Measurements from ENCODE around the gene GRIA3.
"Not testable (repeated sequence)": the region's sequence is repeated elsewhere in the genome, so short reads cannot be mapped to it uniquely, and the experiment has no call there.

Gene GRIA3

GRCh38 chrX:123468481-123468880 lies 284.4 kb downstream of the GRIA3 start:
- no peak for DNase-seq (ENCODE audit: low read depth)

GRCh38 chrX:123475068-123475724 lies 291.1 kb downstream of the GRIA3 start:
- DNase-seq (ENCODE audit: low read depth): no peak

DNA sequence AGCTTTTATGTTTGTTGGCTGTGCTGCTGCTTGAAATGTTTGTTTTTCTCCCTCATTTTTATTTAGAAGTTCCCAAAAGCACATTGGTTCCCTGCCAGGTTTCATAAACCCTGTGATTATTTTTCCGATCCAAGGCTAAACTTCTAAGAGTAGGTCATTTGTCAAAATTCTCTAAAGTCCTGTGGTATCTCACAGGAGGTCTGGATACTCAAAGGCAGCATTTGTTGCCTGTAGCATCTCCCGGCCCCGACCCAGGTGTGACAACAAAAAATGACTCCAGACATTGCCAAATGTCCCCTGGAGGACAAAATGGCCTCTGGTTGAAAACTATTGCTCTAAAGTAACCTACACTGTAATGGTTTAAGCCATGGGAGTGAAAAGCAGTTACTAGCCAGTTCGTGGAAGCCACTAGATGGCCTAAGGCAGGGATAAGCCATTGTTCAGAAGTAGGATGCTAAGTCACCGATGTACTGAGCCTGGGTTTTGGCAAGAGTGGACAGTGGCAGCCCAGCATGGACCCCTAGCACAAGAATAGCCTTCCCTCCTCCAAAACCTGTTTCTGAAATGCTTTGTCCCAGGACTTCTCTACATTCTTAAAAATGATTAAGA lies 292.6 kb downstream of the GRIA3 start:
- no peak for DNase-seq (ENCODE audit: low read depth)

- DNase-seq (ENCODE audit: low read depth): no peak
These were observed 293.6 kb downstream of the GRIA3 start for GRCh38 chrX:123477673-123478072.

DNA sequence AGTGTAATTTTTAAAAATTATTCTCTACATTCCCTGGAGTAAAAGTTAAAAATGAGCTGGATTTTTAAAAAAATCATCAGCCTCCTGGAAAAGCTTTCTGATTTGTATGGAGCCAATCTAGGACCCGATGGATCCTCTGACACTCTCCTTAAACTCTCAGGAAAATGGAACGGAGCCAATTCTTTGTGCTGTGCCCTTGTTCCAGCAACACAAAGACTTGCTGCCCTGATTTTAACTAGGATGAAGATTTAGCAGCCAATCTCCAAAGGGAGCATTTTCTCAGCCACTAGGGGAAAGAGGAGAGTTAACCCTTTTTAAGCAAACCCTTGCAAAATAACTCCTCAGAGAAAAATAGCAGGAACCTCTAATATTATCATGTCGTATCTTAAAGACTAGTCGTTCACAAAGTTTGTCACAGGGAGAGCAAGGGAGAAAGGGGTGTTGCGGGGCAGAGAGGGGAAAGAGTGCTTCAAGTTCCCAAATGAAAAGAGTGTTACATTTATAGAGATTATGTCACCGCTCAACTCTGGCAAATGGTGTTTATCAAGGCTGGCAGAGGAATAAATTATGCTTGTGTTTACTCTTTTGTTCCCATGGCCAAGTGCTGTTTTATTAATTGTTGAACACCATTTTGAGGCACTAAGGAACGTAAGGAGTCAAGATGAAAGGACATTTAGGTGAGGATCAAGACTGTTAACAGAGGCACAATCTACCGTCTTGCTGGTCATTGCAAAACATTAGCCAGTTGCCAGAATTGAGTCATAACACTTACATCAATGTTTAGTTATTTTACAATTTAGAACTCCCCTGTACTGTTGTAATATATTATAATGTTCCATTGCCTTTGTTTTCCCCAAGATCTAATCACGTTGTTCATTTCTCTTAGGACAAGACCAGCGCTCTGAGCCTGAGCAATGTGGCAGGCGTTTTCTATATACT lies 298.1 kb downstream of the GRIA3 start:
- no peak for DNase-seq (ENCODE audit: low read depth)

DNA sequence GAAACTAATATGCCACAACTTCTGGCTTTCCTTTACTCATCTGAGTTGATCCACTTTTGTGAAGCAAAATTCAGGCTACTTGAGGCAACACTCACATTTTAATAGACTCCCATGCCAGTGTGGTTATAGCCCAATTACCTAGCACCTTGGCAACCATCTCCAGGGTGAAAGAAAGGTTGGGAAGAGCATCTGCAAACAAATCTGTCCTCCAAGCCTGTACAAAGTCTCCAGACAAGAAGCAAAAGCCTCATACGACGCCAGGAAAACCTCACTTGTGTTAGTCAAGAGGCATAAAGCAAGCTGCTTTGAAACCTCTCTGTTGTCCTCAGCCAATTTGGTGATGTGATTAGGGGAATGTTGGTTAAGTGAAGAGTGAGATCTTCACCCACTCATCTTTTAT lies 302.2 kb downstream of the GRIA3 start:
- DNase-seq (ENCODE audit: low read depth): no peak

- no peak for DNase-seq (ENCODE audit: low read depth)
These were observed 303.2 kb downstream of the GRIA3 start for GRCh38 chrX:123487236-123487635.

DNA sequence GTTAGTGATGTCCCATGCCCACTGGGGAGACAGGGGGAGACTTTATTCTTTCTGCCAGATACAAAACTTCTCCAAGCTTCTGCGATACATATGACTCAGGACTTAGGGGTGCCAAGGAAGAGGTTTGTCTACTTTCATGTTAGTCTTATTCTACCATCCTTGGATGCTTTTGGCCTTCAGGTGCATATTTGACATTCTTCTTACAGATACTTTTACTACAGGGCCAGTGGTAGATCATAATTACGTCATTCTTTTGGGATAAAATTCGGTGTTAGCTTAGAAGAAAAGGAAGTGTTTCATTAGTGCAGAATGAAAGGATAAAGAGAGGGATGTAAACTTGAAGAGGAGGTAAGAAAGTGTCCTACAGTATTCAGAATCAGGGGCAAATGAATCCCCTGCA lies 303.6 kb downstream of the GRIA3 start:
- no peak for DNase-seq (ENCODE audit: low read depth)

- DNase-seq (ENCODE audit: low read depth): no peak
These were observed 304.9 kb downstream of the GRIA3 start for GRCh38 chrX:123489011-123489410.

- no peak for DNase-seq (ENCODE audit: low read depth)
These were observed 309.8 kb downstream of the GRIA3 start for GRCh38 chrX:123493857-123494256.

- no peak for DNase-seq (ENCODE audit: low read depth)
These were observed 315.7 kb downstream of the GRIA3 start for GRCh38 chrX:123499787-123500186.

DNA sequence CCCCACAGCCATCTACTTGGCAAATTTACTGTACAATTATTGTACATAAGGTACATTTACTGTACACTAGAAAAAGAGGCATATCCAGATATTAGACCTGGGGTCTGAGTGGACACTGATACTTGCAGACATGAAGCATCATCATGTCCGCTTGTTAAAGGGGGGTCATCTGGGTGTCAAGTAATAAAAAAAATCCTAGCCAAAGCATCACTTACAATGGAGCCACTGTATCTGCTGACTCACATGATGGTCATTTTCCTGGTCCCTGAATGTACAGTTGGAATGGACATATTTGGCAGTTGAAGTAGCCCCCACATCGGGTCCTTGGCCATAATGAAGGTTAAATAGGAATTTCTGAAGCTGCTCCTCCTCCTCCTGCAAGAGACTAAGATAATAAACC lies 320.0 kb downstream of the GRIA3 start:
- DNase-seq (ENCODE audit: low read depth): no peak

- DNase-seq (ENCODE audit: low read depth): no peak
These were observed 320.7 kb downstream of the GRIA3 start for GRCh38 chrX:123504630-123505270.

DNA sequence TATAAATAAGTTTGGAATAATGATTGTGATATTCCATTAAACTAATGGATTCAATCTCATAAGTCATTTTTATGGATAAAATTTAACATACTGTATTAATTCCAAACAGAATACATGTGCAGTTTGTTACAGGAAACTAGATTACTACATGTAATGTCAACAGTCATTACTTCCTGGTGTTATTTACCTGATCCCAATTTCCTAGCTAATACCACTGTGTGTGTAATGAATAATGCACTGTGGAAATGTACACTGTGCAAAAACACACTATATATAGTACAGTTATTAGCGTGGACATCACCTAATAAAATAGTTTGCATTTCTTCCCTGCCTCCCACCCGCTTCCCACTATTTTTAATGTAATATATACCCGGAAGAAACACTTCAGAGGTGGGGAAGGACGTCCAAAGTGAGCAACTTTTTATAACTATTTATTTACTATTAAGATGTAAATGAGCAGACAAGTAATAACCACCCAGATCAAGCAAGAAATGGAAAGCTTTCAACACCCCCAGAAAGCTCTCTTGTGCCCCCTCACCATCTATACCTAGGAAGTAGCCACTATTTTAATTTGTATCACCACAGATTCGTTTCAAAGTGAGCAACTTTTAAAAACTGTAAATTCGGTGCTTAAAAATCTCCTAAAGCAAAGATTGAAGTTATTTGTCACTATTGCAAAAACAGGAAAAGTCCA lies 329.7 kb downstream of the GRIA3 start:
- DNase-seq (ENCODE audit: low read depth): no peak

GRCh38 chrX:123514279-123514640 lies 330.2 kb downstream of the GRIA3 start:
- DNase-seq (ENCODE audit: low read depth): not testable (repeated sequence)

DNA sequence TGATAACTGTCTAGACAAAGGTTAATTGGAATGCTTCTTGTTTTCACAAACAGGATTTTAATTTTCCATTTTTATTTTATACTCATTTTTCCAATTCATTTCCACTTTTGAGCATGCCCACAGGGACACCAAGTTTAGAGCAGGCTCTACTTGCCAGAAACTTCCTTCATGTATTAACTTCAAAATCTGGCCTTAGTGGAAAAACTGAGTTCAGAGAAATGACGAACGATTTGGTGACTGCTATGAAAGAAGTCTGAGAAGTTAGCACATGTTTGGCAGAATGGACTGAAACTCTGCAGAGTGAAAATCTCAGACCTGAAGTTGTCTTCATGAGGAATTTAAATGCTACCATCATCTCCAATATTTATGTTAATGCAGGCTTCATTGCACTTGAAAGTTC lies 334.7 kb downstream of the GRIA3 start:
- DNase-seq (ENCODE audit: low read depth): no peak

DNA sequence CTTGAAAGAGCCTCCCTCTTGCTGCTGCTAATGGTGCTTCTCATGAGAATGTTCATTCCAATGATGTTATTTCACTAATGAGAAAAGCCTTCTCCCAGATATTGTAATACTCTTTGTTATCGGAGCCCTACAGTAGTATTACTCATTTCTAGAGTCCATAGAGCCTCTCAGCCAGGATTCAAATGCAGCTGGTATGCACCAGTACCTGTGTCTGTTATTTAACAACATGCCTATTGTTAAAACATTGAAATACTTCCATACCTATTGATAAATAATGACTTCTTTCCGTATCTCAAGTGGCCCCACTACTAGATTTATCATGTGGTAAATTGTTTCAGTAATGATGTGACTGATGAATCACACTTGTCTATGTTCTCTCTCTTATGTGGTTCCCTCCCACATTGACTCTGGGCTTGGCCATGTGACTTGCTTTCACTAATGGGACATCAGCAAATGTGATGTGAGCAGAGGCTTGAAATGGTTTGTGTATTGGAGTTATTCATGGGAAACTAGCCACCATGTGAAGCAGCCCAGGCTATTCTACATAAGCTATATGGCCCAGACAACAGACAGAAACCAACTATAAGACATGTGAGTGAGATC lies 341.1 kb downstream of the GRIA3 start:
- no peak for DNase-seq (ENCODE audit: low read depth)

- not testable (repeated sequence) for DNase-seq (ENCODE audit: low read depth)
These were observed 346.6 kb downstream of the GRIA3 start for GRCh38 chrX:123530726-123531125.

Measured in CMK (cell line).